MM.1S (cell line): ENCODE data around the gene MCM9.

Experiments used
- DNase-seq: peaks from one replicate; pipeline ENCODE4 v3.0.0-alpha.2; 2015
- H2AFZ ChIP-seq: fragments of 300-600 bp; sonication (generic); 2 replicates; pipeline ENCODE4 v1.6.0; 2016; ENCODE audit warnings: antibody characterized with exemption, low read length
- H3F3A ChIP-seq: fragments of 300-600 bp; sonication (generic); 2 replicates; pipeline ENCODE4 v1.6.1; 2016; ENCODE audit warnings: mild to moderate bottlenecking, antibody characterized with exemption, low read length, moderate library complexity, mixed read lengths; ENCODE audit not compliant: insufficient read depth
- H3K27ac ChIP-seq: fragments of 300-600 bp; sonication (generic); 2 replicates; pipeline ENCODE4 v1.5.1; 2016; ENCODE audit warnings: mild to moderate bottlenecking, low read length
- H3K27me3 ChIP-seq: fragments of 300-600 bp; sonication (generic); replicated peaks from 2 replicates; pipeline ENCODE4 v1.6.0; 2016; ENCODE audit warnings: low read length; ENCODE audit not compliant: insufficient read depth
- H3K36me3 ChIP-seq: fragments of 300-600 bp; sonication (generic); replicated peaks from 2 replicates; pipeline ENCODE4 v1.6.1; 2016; ENCODE audit warnings: mild to moderate bottlenecking, low read length, mixed read lengths; ENCODE audit not compliant: insufficient read depth
- H3K4me1 ChIP-seq: fragments of 300-600 bp; sonication (generic); 2 replicates; pipeline ENCODE4 v1.6.1; 2016; ENCODE audit warnings: low read length, mixed read lengths
- H3K4me2 ChIP-seq: fragments of 300-600 bp; sonication (generic); 2 replicates; pipeline ENCODE4 v1.6.0; 2016; ENCODE audit warnings: low read depth, low read length
- H3K4me3 ChIP-seq: fragments of 300-600 bp; sonication (generic); 2 replicates; pipeline ENCODE4 v1.5.1; 2016; ENCODE audit warnings: low read length, mixed read lengths
- H3K79me2 ChIP-seq: fragments of 300-600 bp; sonication (generic); 2 replicates; pipeline ENCODE4 v1.6.1; 2016; ENCODE audit warnings: mixed run types, low read length, mixed read lengths
- H3K9ac ChIP-seq: fragments of 300-600 bp; sonication (generic); 2 replicates; pipeline ENCODE4 v1.6.1; 2016; ENCODE audit warnings: low read length, mixed read lengths
- H3K9me2 ChIP-seq: fragments of 300-600 bp; sonication (generic); replicated peaks from 2 replicates; pipeline ENCODE4 v1.6.1; 2016; ENCODE audit warnings: mild to moderate bottlenecking, low read length, mixed read lengths; ENCODE audit not compliant: insufficient read depth
- H3K9me3 ChIP-seq: fragments of 300-600 bp; sonication (generic); replicated peaks from 2 replicates; pipeline ENCODE4 v1.6.1; 2016; ENCODE audit warnings: mild to moderate bottlenecking, low read length, mixed read lengths; ENCODE audit not compliant: insufficient read depth
- H4K20me1 ChIP-seq: fragments of 300-600 bp; sonication (generic); 2 replicates; pipeline ENCODE4 v1.6.1; 2016; ENCODE audit warnings: mild to moderate bottlenecking, low read length, moderate library complexity, mixed read lengths; ENCODE audit not compliant: insufficient read depth
- CTCF ChIP-seq: fragments of 300-600 bp; sonication (generic); IDR thresholded peaks from 2 replicates; pipeline ENCODE4 v1.5.1; 2016; ENCODE audit warnings: antibody characterized with exemption, low read length, mixed read lengths
- EZH2 ChIP-seq: fragments of 300-600 bp; sonication (generic); optimal IDR thresholded peaks from 2 replicates; pipeline ENCODE3; 2017; ENCODE audit warnings: low read depth, mild to moderate bottlenecking, antibody characterized with exemption, low read length, mixed read lengths
- EZH2phosphoT487 ChIP-seq: fragments of 300-600 bp; sonication (generic); IDR thresholded peaks from 2 replicates; pipeline ENCODE4 v1.6.1; 2018; ENCODE audit warnings: antibody characterized with exemption, low read length

The MCM9 gene

GRCh38 chr6:118917546-118918328 is 17.2 kb downstream of the MCM9 start:
- Histone ChIP-seq H3K4me3 (no peak overlapping the region), H3K27me3 (no peaks in the 10 kb centered on the region), H3K9me3 (no peaks in the 10 kb centered on the region), H3K9me2 (no peaks in the 10 kb centered on the region), H3F3A (no peaks in the 10 kb centered on the region), H2AFZ (no peak overlapping the region), H3K79me2 (no peaks in the 10 kb centered on the region), H4K20me1 (no peaks in the 10 kb centered on the region), H3K4me1 (no peaks in the 10 kb centered on the region), H3K27ac (no peak overlapping the region), H3K4me2 (no peak overlapping the region), H3K9ac (no peak overlapping the region), H3K36me3 (peaks cover 9% of the 10 kb centered on the region; the same call in 1 of the 2 replicates)
- no peak for DNase-seq
- TF ChIP-seq EZH2 (no peak), CTCF (no peak), EZH2phosphoT487 (no peak)

GRCh38 chr6:118914598-118914997 is 20.4 kb downstream of the MCM9 start:
- DNase-seq, result no peak
- no peaks in the 10 kb centered on the region for H3F3A ChIP-seq
- TF ChIP-seq EZH2 (no peak), CTCF (no peak), EZH2phosphoT487 (no peak)
- no peak overlapping the region for H3K4me2 ChIP-seq
- no peaks in the 10 kb centered on the region for H3K79me2 ChIP-seq
- H3K27ac ChIP-seq, result no peak overlapping the region
- no peak overlapping the region for H2AFZ ChIP-seq
- no peaks in the 10 kb centered on the region for H3K27me3 ChIP-seq
- peaks cover 7% of the 10 kb centered on the region; the same call in 1 of the 2 replicates for H3K36me3 ChIP-seq
- H3K9me3 ChIP-seq, result no peaks in the 10 kb centered on the region
- no peaks in the 10 kb centered on the region for H3K9me2 ChIP-seq
- H3K9ac ChIP-seq, result no peak overlapping the region
- H3K4me3 ChIP-seq, result no peak overlapping the region
- no peaks in the 10 kb centered on the region for H3K4me1 ChIP-seq
- no peaks in the 10 kb centered on the region for H4K20me1 ChIP-seq

GRCh38 chr6:118913161-118913560 is 21.8 kb downstream of the MCM9 start:
- Histone ChIP-seq H2AFZ (no peak overlapping the region), H3K4me1 (no peaks in the 10 kb centered on the region), H3K9ac (no peak overlapping the region), H3F3A (no peaks in the 10 kb centered on the region), H3K36me3 (peaks cover 11% of the 10 kb centered on the region; the same call in 1 of the 2 replicates), H3K79me2 (no peaks in the 10 kb centered on the region), H3K27ac (no peak overlapping the region), H3K9me3 (no peaks in the 10 kb centered on the region), H3K9me2 (no peaks in the 10 kb centered on the region), H3K4me2 (no peak overlapping the region), H3K4me3 (no peak overlapping the region), H3K27me3 (no peaks in the 10 kb centered on the region), H4K20me1 (no peaks in the 10 kb centered on the region)
- TF ChIP-seq EZH2 (no peak), EZH2phosphoT487 (no peak), CTCF (no peak)
- no peak for DNase-seq
